Fibroblast of skin of scalp (primary cell): Measurements from ENCODE around the gene GABRB1.

Experiments
- DNase-seq: peaks from one replicate; pipeline ENCODE4 v3.0.0-alpha.2; 2013

GABRB1 gene

GRCh38 chr4:47049347-47049746, 18.0 kb downstream of the GABRB1 start:
- no peak for DNase-seq

DNA sequence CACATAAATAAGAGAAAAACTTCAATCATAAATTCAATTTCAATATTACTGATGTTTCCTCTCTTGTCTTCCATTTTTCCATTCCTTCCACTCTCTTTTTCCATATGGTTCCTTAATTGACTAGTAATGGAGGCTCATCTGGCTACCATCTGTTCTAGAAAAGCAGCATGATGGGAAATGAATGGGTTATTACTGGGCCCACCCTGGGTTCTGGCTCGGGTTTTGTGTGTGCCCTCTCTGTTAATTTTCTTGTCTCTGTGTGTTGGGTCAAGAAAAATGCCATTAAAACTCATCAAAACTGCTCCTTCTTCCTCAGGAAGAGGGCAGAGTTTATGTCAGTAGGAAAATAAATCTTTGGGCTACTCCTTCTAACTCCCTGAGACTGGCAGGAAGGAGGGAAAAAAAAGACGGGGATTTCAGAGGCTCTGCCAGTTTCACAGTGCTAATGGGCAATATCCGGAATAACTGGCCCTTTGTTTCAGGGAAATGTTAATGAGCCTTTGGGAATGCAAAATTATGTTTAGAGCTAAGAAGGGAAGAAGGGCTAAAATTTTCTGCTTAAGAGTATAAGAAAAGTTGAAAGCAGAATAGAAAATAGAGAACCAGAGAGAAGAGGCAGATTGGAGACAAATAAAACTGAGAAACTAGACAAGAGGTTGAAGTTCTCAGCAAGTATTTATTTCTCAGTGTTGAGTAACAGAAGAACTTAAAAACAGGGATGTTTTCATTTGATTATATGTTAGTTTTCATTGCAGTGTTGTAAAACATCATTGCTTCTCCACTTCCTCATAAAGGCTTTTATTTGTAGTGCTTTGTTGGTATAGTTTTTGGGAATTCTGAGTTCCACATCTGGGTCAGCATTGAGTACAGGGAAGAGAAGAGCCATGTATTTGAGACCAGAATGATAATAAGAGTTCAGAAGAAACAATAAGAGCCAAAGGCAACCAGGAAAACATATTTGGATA, 19.7 kb downstream of the GABRB1 start:
- no peak for DNase-seq

- no peak for DNase-seq
Measured at GRCh38 chr4:47053485-47053884, 22.1 kb downstream of the GABRB1 start.

DNA sequence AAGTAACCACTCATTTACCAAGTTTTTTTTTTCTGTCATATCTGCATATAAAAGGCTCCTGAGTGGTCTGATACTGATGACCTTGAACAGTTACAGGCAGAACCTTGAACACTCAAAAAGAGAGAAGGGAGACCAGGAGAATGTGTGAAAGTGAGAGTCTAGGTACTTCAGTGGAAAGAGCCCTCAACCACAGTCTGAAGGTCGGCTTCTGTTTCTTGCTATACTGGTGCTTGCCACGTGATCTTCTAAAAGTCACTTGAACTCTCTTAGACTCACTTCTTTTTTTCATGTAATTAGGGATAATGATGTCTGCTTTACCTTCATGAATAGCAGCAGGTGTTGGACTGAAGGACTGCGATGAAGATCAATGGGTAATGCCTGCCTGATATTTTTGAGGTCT, 22.8 kb downstream of the GABRB1 start:
- DNase-seq = no peak

- DNase-seq = no peak
Measured at GRCh38 chr4:47057991-47058390, 26.6 kb downstream of the GABRB1 start.

DNA sequence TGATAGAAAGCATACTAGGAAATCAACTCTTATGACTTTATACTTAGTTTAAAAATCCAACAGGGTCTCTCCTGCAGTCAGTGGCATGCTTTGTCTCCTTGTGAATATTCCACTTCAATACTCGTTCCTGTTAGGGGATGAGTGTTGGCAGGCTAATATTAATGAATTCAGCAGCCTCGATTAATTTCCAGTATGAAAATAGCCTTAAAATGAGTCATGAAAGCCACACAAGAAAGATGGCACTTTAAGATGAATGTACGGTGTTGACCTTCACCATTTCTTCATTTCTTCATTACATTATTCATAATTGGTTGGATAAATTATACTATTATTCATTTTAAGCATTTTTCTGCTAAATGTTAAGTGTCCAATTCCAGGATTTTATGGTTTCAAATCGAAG, 29.2 kb downstream of the GABRB1 start:
- DNase-seq = no peak

DNA sequence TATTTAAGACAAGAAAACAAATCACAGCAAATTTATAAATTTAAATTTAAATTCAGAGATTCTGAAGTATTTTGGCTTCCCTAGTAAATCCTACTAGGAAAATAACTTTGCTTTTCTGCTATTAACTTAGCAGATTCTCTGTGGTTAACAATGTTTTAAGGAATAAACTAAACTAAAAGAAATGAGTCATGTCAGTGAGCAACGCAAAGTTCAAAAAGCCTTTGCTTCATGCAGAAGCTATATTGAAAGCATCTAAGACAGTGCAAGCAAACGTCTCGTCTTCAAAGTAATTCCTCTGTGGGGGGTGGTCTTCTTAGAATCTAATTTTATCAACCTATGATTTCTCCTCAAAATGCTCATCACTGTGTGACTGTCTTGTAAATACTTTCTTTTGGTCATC, 30.1 kb downstream of the GABRB1 start:
- DNase-seq = peak; percentile 19

DNA sequence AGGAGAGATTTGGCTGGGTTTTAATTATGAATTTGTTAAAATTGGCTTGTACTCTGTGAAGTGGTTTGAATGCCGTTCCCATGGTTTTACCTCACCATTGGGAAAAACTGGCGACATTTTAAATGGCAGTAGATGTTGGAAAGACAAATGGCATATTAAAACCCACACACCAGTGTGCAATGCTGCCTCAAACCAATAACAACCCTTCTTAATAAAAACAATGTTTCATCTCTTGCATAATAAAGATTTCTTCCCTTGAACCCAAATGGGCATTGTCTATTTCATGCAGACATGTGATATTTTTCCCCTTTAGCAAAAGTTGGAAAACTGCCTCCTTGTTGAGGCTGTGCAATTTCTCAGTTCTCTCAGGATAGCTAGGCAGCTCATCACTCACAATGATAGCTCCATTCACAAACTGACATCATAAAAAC, 33.7 kb downstream of the GABRB1 start:
- DNase-seq = no peak

DNA sequence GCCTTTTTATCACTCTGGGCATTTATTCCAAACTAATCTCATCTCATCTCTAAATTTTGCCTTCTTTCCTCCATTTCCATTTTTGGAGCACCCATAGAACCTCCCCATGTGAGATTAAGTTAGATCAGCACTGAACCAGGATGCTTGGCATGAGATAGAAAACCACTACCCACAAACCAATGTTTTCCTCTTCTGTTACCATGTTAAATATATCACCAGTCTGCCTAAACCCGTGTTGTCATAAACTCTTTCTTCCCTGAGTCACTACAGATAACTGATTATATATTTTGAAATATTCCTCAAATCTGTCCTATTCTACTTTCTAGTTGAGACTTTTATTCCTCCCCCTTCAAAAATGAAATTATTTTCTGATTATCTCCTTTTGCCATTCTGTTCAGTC, 37.6 kb downstream of the GABRB1 start:
- no peak for DNase-seq

DNA sequence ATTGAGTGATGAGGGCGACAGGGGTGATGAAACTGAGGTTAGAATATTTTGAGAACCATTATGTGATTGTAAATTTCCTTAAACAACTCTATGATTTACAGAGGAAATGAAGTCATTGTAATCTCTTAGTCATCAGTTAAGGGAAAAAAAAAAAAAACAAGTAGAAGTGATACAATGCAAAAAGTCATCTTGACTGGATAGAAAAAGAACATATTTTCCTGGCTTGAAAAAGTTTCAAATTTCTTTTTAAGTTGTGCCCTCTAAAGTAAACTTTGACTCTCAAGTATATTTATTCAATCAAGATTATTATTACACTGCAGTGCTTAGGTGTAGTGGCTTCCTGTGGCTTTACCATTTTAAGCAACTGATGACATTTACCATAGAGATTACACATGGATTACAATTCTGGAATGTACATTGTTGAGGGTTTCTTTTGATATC, 40.6 kb downstream of the GABRB1 start:
- peak; percentile 62 for DNase-seq

DNA sequence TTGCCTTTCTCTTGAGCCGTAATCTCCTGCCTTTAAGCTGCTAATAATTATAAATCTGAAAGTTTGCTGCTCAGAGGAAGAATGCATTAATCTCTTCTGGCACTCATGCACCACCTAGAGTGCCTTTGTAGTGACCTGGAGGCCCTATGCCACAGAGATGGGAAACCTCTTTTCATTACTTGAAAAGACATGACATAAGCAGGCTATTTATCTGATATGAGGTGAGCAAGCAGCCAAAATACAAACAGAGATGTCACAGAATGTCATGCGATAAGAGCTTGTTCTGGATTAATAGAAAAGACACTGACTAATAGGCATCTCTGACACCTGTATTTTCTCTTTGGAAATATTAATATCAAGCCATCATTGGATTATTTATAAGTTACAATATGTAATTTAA, 42.3 kb downstream of the GABRB1 start:
- no peak for DNase-seq

DNA sequence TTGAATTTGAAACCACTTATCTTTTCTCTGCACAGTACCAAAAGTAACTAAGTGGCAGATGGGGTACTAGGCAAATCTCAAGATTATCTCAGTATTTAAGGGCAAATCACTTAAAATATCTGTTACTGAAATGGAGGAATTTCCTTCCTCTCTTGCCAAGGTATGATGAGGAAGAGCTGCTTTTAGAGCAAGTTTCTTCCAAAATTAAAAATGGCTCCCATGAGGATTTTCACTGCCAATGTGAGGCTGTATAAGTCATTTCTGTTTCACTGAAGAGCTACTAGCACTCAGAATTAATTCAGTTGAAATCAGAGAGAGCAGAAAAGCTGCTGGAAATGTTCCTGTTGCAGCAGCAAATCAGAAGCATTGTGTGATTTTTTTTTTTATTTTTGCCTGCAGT, 43.4 kb downstream of the GABRB1 start:
- DNase-seq = no peak

DNA sequence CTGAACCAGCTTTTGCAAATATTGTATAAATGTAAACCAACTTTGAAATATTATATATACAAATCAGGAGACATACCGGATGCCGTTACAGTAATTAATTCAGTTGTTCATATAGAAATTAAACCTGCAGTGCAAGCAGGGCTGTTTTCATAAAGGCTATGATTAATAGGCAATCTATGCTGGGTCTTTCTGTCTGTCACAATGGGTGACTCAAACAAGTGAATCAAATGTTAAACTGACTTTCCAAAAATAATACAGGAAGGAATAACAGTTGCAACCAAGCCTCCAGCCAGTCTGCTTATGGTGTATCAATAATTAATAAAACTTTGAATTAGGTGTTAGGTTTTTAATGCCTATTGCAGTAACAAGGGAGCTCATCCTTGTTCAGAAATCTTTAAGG, 43.9 kb downstream of the GABRB1 start:
- peak; percentile 29 for DNase-seq

GRCh38 chr4:47075919-47076318, 44.6 kb downstream of the GABRB1 start:
- DNase-seq = no peak

DNA sequence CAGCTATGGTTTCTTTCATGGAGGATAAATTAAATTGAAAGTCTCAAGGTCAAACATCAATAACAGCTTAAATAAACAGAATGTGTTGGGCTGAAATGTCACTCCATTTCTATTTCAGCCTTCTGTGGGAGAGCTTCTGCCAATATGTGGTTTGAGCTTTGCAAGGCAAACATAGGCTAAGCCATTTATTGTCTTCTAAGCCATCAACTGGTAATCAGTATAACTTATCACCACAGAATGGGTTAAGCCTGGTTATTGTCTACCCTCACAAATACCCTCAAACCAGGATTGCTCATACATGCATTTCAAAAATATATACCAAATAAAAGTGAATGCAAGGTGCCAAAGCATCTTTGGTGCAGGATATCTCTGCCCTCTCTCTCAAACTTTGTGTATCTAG, 52.7 kb downstream of the GABRB1 start:
- DNase-seq = no peak

DNA sequence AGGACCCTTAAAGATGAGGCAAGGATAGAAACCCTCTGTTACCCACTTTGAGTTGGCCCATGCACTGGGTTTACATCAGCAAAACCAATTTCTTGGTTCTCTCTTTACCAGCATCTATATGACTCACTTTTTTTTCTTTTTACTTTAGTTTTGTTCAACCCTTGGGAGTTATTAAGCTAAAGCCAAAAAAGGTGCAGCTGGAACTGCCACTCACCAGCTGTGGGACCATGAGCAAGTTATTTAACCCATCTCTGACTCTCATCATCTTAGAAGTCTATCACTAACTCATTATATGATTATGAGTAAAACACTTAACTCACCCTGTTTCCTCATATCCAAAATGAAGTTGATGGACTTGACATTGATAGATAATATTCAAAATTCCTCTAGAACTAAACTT, 53.4 kb downstream of the GABRB1 start:
- DNase-seq = no peak

DNA sequence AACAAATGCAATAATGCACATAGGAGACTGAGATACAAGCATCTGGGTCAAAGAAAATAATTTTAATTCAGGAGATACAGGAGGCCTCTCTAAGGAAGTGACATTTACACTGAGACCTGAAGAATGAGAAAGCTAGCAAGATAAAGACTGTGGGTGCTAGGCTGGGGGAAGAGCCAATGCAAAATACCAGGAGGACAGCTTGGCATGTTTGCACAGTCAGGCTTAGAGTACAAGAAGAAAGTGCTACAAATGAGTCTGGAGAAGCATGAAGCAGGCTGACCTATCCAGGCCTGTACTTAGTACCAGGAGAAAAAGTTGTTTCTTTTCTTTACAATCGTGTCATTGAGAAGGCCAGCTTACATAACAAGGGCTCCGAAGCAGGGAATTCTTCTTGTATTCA, 56.9 kb downstream of the GABRB1 start:
- no peak for DNase-seq

- DNase-seq = no peak
Measured at GRCh38 chr4:47095884-47096283, 64.5 kb downstream of the GABRB1 start.

DNA sequence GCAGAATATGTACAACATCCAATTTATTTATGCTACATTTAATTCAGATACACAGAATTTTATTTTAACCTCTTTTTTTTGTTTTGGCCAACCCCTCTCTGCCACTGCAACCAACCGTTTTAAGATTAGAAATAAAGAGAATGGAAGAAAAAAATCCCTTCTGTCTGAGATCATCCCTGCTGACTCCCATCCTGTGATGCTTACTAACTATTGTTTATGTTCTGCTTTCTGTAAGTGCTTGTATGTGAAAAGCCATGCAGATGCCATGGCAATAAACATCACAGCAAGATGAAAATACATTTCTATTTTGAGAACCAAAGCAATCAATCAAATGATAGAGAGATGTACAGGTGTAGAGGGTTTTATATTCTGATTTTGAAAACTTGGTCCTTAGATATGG, 70.1 kb downstream of the GABRB1 start:
- no peak for DNase-seq

DNA sequence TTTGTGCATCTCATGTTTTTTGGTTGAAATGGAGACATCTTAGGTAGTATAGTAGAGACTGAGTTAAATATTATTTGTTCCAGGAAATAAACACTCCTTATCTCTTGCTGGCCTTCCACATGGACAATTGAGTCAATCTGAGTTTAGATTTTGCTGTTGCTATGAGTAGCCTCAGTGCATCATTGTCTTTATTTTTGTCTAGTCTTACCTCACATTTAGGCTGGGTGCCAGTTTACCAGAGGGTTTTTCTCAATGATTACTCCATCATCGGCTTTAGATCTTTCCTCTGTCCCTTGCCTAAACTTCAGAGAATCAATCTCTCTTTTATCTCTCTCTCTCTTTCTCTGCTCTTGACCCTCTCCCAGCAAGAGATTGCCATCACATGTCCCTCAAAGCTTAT, 73.6 kb downstream of the GABRB1 start:
- DNase-seq = no peak

GRCh38 chr4:47106561-47106960, 75.2 kb downstream of the GABRB1 start:
- DNase-seq = no peak

DNA sequence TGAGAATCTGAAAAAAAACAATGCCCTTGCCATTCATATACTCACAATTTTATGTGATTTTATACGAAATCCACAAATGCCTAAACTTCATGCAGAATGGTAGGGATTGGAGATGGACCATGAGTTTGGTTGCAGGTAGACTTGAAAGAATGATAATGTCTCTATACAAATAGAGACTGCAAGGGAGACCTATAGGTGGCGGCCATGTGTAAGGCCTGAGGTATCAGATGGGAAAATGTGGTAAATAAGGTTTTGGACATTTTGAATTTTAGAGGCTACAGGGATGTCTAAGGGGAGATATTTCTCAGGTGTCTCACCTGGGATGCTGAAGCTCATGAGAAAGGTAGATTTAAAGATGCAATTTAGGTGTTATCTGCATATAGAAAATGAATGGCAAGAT, 78.0 kb downstream of the GABRB1 start:
- no peak for DNase-seq

DNA sequence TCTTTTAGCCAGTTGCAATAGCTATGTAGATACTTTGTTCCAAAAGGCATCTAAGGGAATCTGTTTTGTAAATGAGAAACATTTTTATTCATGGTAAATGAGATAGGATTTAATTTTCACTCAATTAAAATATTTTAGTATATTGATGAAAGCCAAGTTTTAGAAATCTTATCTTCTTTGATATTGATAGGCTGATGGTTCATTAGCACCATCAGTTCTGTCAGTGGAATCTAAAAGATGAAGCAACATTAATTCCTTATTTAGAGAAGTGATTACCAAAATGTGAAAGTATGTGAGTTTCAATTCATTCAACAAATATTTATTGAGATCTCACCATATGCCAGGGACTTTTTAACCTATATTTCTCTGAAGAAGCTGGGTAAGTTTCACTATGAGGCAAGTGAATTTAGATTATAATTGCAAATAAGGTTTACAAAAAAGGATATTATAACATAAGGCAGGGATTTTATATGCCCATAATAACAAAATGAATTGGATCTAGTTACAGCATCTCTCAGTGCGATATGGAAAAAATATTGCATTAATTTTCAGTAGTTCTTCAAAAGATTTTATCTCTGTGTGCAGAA, 79.3 kb downstream of the GABRB1 start:
- no peak for DNase-seq
